T follicular helper cell (primary cell): ENCODE measurements around the gene CLEC11A.

Experiments
- DNase-seq: peaks from one replicate; pipeline ENCODE4 v3.0.0-alpha.2; 2020; ENCODE audit warnings: low read depth

The CLEC11A gene

GRCh38 chr19:50703915-50704796, 19.0 kb upstream of the CLEC11A start:
- no peak for DNase-seq

- DNase-seq, result no peak
These were observed 17.6 kb upstream of the CLEC11A start for GRCh38 chr19:50705422-50706019.

- no peak for DNase-seq
These were observed 16.8 kb upstream of the CLEC11A start for GRCh38 chr19:50706387-50706786.

DNA sequence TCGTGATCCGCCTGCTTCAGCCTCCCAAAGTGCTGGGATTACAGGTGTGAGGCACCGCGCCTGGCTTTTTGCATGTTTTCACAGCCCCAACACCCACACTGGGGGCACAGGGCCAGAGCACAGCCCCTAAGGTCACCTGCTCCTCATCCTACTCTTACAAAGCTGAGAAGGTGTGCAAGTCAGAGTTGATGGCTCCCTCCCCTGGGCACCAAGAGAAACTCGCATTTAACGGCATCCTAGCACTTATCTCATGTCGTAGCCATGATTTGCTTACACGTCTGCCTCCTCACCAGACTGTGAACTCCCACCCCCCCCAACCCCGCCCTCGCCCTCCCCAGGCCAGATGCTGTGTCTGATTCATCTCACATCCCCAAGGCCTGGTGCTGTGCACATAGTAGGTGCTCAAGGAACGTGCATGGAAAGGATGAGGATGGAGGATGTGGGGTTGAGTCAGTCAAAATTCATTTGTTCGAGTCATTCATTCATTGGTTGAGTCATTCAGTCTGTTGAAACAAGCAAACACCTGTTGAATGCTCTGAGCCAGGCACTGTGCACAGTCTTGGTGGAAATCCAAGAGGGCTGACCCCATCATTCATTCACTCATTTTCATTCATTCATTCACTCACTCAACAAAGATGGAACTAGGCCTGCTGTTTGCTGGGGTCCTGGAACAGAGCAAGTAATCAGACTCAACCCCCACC, 14.8 kb upstream of the CLEC11A start:
- DNase-seq, result no peak

DNA sequence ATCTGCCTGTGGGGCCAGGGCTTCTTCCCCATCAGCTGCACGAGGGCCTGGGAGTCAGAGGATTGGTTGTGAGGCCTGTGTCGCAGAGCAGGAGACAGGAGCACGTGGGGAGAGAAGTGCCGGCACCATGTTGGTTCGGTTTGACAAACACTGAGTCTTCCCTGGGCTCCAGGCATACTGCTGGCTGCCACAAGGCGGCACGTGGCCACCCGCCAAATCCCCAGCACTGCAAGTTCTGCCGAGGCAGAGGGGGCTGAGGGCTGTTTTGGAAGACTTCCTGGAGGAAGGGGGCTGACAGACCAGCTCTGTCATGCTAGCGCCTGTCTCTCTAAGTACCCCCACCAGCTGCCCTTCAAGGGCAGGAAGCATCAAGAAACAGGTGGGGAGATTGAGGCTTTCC, 13.1 kb upstream of the CLEC11A start:
- DNase-seq, result no peak

DNA sequence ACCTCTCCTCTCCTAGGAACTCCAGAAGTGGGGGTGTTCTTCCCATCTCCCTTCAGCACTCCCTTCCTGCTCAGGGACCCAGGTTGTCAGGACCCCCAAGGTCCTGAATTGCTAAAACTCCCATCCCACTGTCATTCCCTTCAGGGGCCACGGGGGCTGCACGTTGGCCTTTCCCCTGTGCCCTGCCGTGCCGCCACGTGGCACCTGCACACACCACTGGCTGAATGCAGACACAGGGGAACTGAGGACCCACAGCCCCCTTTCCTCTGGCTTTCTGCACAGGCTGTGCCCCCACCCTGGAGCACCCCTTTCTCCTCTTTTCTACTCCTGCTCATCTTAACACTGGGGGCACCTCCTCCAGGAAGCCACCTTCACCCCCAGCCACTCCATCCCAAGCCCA, 12.6 kb upstream of the CLEC11A start:
- DNase-seq, result no peak

GRCh38 chr19:50711196-50711595, 12.0 kb upstream of the CLEC11A start:
- DNase-seq, result no peak

DNA sequence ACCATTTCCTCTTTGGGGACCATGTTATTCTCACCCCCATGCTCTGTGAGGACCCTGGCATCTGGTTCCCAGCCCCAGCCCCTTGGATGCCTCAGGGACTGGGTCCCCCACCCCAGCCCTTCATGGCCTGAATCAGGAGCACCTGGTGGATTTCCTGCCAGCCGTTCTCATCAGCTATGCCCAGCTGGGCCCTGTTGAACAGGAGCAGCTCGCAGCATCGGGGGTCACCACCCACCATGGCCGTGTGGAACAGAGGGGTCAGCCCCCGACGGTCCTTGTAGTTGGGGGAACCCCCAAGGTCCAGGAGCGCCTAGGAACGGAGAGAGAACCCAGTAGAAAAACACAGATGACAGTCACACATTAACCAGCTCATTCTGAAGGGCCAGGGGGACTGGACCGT, 11.4 kb upstream of the CLEC11A start:
- DNase-seq, result no peak

GRCh38 chr19:50712833-50713232, 10.3 kb upstream of the CLEC11A start:
- DNase-seq, result no peak

- no peak for DNase-seq
These were observed 9.5 kb upstream of the CLEC11A start for GRCh38 chr19:50713556-50714236.

DNA sequence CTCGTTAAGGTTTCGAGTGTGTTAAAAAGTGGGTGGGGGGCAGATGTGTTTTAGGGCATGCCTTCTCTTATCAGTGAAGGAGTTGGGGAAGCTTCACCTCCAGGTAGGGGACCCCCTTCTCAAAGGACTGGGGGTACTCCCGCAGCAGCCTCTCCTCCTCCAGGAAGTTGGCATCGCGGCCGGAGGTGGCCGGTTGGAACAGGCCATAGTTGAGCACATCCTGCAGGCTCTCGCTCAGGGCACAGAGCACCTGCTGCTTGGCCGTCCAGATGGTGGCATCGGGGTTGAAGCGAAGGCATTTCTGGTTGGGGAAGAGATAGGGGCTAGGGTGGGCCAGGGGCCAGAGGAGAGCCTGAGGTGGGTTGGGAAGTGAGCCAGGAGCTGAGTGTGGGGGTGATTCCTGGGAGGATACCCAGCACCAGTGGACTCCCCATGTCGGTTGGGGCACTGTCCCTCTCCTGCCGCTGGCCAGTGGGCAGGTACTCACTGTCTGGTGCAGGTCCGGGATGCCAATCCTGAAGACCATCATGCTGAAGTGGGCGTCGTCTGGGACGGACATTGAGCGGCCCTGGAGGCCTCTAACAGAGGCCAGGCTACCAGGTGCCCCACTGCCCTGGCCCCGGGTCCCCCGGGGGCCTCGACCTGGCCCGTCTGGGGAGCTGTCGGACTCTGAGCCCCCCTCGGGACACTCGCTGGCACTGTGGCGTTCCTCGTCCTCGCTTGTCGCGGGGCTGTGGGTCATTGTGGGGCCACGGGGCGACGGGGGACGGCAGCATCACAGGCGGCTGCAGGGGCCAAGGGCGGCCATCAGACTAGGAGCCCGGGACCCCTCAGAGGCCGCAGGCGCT, 6.8 kb upstream of the CLEC11A start:
- DNase-seq, result no peak

GRCh38 chr19:50717026-50717723, 6.0 kb upstream of the CLEC11A start:
- DNase-seq, result no peak

GRCh38 chr19:50717891-50718254, 5.3 kb upstream of the CLEC11A start:
- DNase-seq, result no peak

- no peak for DNase-seq
These were observed 4.7 kb upstream of the CLEC11A start for GRCh38 chr19:50718255-50719118.

DNA sequence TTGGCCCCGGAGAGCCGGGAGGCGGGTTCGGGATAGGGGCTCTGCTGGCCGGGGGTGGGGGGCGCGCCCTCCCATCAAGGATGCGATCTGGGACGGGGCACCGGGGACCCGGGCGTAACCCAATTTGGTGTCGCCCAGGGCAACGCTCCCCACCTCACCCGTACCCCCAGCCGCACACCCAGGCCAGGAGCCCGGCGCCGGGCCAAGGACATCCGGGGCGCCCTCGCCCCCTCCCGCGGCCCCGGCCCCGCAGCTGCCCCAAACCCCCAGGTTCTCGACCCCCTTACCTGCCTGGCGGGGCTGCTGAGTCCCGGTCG, 4.1 kb upstream of the CLEC11A start:
- no peak for DNase-seq

DNA sequence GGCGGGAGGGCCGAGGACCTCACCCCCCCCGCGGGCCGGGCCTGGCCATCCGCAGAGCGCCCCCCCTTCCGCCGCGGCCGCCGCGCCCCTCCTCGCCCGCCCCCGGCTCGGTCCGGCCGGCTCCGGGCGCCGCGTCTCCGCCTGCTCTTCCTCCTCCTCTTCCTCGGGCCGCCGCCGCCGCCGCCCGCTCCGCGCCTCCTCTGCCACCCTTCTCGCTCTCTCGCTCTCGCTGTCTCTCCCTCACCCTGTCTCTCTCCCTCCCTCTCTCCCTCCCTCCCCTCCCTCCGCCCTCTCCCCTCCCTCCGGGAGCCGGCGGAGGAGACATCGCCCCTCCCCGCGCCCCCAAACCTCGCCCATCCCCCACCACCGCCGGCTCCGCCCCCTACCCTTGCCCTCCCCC, 3.6 kb upstream of the CLEC11A start, which contains the start of gene SHANK1:
Gene SHANK1, minus strand, starts transcription at position 237 of the 400 bp plus-strand sequence. CDS start 2,883 bp downstream, outside the sequence.
- DNase-seq, result no peak

DNA sequence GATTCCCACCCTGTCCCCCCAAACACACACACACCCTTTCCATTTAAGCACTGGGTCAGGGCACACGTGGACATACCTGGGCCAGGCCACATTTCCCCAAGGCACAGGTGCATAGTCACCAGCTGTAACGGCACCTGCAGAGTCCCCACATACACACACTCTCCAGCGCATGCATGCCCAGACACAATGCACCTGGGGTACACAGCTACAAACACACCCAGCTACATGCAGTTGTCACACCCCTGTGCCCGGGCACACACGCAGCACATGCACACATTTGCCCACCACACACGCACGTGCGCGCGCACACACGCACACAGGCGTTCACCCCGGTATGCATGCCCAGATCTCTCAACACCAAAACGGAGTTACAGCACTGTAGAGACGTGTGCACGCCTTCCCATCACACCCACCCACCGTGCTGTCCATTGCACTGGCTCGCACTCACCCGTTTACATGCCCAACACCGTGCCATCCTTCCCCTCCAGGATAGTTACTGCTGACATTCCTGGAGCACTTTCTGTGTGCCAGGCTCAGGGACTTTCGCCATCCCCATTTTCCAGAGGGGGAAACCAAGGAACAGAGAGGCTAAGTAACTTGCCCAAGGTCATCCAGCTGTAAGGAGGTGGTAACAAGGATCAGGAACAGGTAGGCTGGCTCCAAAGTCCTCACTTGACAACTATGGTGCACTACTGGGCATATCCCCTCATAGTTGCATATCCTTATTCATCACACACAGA, 2.8 kb upstream of the CLEC11A start:
- DNase-seq, result no peak

DNA sequence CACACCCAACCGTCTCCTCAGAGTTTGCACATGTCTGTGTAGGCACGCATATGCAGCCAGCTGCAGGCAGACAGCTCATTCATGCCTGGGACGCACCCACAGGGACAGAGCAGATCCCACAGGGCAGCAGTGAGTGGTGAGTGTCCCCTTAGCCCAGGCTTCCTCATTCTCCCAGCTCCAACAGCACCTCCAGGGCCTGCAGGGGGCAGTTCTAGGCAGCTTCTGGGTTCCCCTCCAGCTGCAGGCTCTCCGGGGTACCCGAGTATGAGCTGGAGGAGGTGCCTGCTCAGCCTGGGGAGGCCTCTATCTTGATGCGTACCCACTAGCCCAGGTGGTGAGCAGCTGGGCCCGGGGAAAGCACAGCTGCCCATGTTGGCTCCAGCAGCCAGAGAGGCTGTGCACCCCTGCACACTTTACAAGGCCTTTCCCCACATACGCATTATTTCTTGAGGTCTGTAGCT, 2.2 kb upstream of the CLEC11A start:
- no peak for DNase-seq
